ENCODE measurements around the gene FOXB1. TPM values are rescaled to one million over a fixed set of nuclear protein-coding genes. Genes with fewer than 3 reads are reported as not detected.

The FOXB1 gene
- polyA plus RNA-seq, 1 donor from 2014 or later = not detected

GRCh38 chr15:59998305-59998949 is 5.7 kb upstream of the FOXB1 start:
- no peaks in the 10 kb centered on the region for H3K9me2 ChIP-seq (ENCODE audit: insufficient read depth, low read length)
- H3K9me3 ChIP-seq (ENCODE audit: low read length) = no peaks in the 10 kb centered on the region
- no peaks in the 10 kb centered on the region for H3K79me2 ChIP-seq (replicated peaks; ENCODE audit: insufficient read depth, low read length)
- TF ChIP-seq POLR2AphosphoS5 (IDR thresholded peaks at IDR 0.05) (peak; percentile 22), RAD21 (conservative IDR thresholded peaks at IDR 0.05) (no peak), MXI1 (conservative IDR thresholded peaks at IDR 0.05; ENCODE audit: poor library complexity, severe bottlenecking) (no peak)
- no peak overlapping the region for H3K4me2 ChIP-seq (ENCODE audit: low read length)
- H3F3A ChIP-seq (ENCODE audit: insufficient read depth, low read length, poor library complexity, severe bottlenecking) = no peaks in the 10 kb centered on the region
- no peaks in the 10 kb centered on the region for H4K20me1 ChIP-seq (ENCODE audit: insufficient read depth)
- no peaks in the 10 kb centered on the region for H3K36me3 ChIP-seq (ENCODE audit: insufficient read depth, low read length)
- no peak overlapping the region for H2AFZ ChIP-seq (ENCODE audit: low read depth, low read length)
- H3K27ac ChIP-seq (ENCODE audit: low read length) = no peak overlapping the region
- H3K4me3 ChIP-seq (ENCODE audit: low read length) = no peak overlapping the region
- H3K27me3 ChIP-seq (ENCODE audit: insufficient read depth, low read depth, low read length) = peaks cover 99% of the 10 kb centered on the region
- H3K9ac ChIP-seq (ENCODE audit: low read length) = no peak overlapping the region

GRCh38 chr15:59998950-59999611 is 5.0 kb upstream of the FOXB1 start:
- Histone ChIP-seq H3K9ac (ENCODE audit: low read length) (no peak overlapping the region), H3K4me3 (ENCODE audit: low read length) (no peak overlapping the region), H3K36me3 (ENCODE audit: insufficient read depth, low read length) (no peaks in the 10 kb centered on the region), H3K4me2 (ENCODE audit: low read length) (no peak overlapping the region), H3K9me3 (ENCODE audit: low read length) (no peaks in the 10 kb centered on the region), H2AFZ (ENCODE audit: low read depth, low read length) (no peak overlapping the region), H4K20me1 (ENCODE audit: insufficient read depth) (no peaks in the 10 kb centered on the region), H3K27me3 (ENCODE audit: insufficient read depth, low read depth, low read length) (peaks cover 99% of the 10 kb centered on the region), H3K9me2 (ENCODE audit: insufficient read depth, low read length) (no peaks in the 10 kb centered on the region), H3K27ac (ENCODE audit: low read length) (no peak overlapping the region), H3F3A (ENCODE audit: insufficient read depth, low read length, poor library complexity, severe bottlenecking) (no peaks in the 10 kb centered on the region), H3K79me2 (replicated peaks; ENCODE audit: insufficient read depth, low read length) (no peaks in the 10 kb centered on the region)
- no peak for TF ChIP-seq REST (IDR thresholded peaks at IDR 0.05; ENCODE audit: borderline replicate concordance)
- TF ChIP-seq SMC3 (conservative IDR thresholded peaks at IDR 0.05; ENCODE audit: poor library complexity) = no peak
- no peak for TF ChIP-seq RAD21 (conservative IDR thresholded peaks at IDR 0.05)
- TF ChIP-seq MXI1 (conservative IDR thresholded peaks at IDR 0.05; ENCODE audit: poor library complexity, severe bottlenecking) = no peak
- no peak for TF ChIP-seq CTCF (IDR thresholded peaks at IDR 0.05; ENCODE audit: poor library complexity, severe bottlenecking)
- no peak for TF ChIP-seq POLR2AphosphoS5 (IDR thresholded peaks at IDR 0.05)
- TF ChIP-seq EP300 (conservative IDR thresholded peaks at IDR 0.05; ENCODE audit: poor library complexity, severe bottlenecking) = no peak
- no peak for TF ChIP-seq EZH2 (IDR thresholded peaks at IDR 0.05; ENCODE audit: borderline replicate concordance, insufficient read depth, low read length, poor library complexity, severe bottlenecking)
- TF ChIP-seq TAF1 (IDR thresholded peaks at IDR 0.05; ENCODE audit: low read depth) = no peak
